H1 (cell line): ENCODE results near the gene STEEP1. TPM values are rescaled to one million over a fixed set of nuclear protein-coding genes. Genes with fewer than 3 reads are reported as not detected.

Experiments used
- CHD7 ChIP-seq: fragments of 300-600 bp; sonication (generic); IDR thresholded peaks from 2 replicates; pipeline ENCODE4 v1.7.1; 2012; ENCODE audit warnings: low read length, moderate library complexity, mild to moderate bottlenecking, inconsistent platforms; ENCODE audit not compliant: insufficient replicate concordance
- CTBP2 ChIP-seq: IDR thresholded peaks from 2 replicates; pipeline ENCODE4 v1.7.0; 2011; ENCODE audit warnings: borderline replicate concordance, mild to moderate bottlenecking, moderate library complexity, mixed read lengths, low read length; ENCODE audit not compliant: insufficient read depth, insufficient read length
- RXRA ChIP-seq: IDR thresholded peaks from 2 replicates; pipeline ENCODE4 v1.6.1; 2011; ENCODE audit warnings: low read depth, mild to moderate bottlenecking, low read length, moderate library complexity; ENCODE audit not compliant: insufficient read depth
- SAP30 ChIP-seq: fragments of 300-600 bp; sonication (generic); IDR thresholded peaks from 2 replicates; pipeline ENCODE4 v1.7.1; 2012; ENCODE audit warnings: low read length, moderate library complexity, mild to moderate bottlenecking, inconsistent platforms; ENCODE audit not compliant: insufficient read depth, insufficient replicate concordance
- SUZ12 ChIP-seq: fragments of 200-600 bp; sonication (generic); IDR thresholded peaks from 2 replicates; pipeline ENCODE4 v1.6.1; 2012; ENCODE audit warnings: mild to moderate bottlenecking, inconsistent platforms, low read length, moderate library complexity, mixed read lengths
- TAF7 ChIP-seq: optimal IDR thresholded peaks from 2 replicates; pipeline ENCODE3; 2011; ENCODE audit warnings: low read depth, mild to moderate bottlenecking, inconsistent platforms, low read length, moderate library complexity, borderline replicate concordance
- ZNF274 ChIP-seq: IDR thresholded peaks from 2 replicates; pipeline ENCODE4 v1.7.0; 2012; ENCODE audit warnings: low read length, borderline replicate concordance; ENCODE audit errors: extremely low read depth
- polyA plus RNA-seq, 7 experiments: library from polyadenylated mRNA; depleted of rRNA in 3 of 7; stranded (reverse) in 5 of 7; unstranded in 2 of 7; fragments of >200 nt in 5 of 7; fragments of 200-250 nt in 2 of 7; gene quantifications; 1 replicate in 5 of 7; 2 replicates in 1 of 7; 4 replicates in 1 of 7; pipeline versions ENCODE4 v1.2.1 to v1.2.3, GENCODE V29; 2011 to 2013; ENCODE audit warnings: missing spikeins in 2 of 7, mixed read lengths in 2 of 7
- total RNA-seq: library from RNA; stranded (reverse); fragmentation: NEBNext Ultra II Directional; extraction: Animal tissue kit (Norgen Biotek cat#: 25700); gene quantifications from 2 replicates; pipeline ENCODE4 v1.2.1, GENCODE V29; 2021

Gene STEEP1
- total and polyA plus RNA-seq, 2 of the 8 experiments (the other 6 are each of a cell fraction or from before 2014, with no cell fraction given), result 9.2 to 29.7 TPM

GRCh38 chrX:119518371-119518770 is 46.8 kb downstream of the STEEP1 start (continued):
- no peak for TF ChIP-seq CHD7
- TF ChIP-seq SAP30, result no peak
- no peak for TF ChIP-seq TAF7
- no peak for TF ChIP-seq RXRA
- no peak for TF ChIP-seq SUZ12
- no peak for TF ChIP-seq ZNF274
- no peak for TF ChIP-seq CTBP2
